Activated effector memory CD4-positive, alpha-beta T cell treated with Interleukin-2 at 50 U/mL for 16 hours (primary cell): ENCODE measurements around the gene IL4.

Experiments used
- DNase-seq: peaks from one replicate; pipeline ENCODE4 v3.0.0-alpha.2; 2020

IL4 gene

DNA sequence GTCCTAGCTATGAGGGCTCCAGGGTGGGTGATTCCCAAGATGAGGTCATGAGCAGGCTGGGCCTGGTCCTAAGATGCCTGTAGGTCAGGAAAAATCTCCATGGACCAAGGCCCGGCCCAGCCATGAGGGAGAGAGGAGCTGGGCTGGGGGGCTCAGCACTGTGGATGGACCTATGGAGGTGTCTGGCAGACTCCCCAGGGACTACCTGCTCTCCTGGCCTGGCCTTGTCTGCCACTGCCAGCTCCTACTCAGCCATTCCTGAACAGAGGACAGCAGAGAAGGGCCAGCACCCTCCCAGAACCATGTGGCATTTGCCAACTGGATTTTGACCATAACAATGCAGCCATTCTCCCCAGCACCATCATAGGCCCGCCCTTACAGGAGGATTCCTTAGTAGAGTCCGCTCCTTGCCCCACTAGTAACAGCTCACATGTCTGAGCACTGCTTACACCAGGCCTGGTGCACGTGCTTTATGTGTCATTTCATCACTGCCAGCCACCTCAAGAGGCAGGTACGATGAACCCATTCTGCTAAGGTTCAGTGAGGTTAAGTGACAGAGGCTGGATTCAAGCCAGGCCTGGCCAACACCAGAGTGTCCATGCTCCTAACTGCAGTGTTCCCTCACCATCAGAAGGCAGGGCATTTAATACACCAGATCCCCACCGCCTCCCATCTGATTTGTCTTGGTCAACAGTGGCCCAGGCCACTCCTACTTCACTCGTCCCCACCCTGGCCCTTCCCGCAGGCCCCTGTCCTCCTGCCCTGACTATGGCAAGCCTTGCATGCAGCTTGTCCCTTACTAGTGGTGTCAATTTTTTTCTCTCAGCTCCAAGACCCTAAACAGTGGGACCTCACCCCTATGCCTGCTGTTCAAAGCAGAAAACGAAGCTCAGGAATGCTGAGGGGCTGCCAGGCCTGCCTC, 15.1 kb upstream of the IL4 start:
- no peak for DNase-seq

DNA sequence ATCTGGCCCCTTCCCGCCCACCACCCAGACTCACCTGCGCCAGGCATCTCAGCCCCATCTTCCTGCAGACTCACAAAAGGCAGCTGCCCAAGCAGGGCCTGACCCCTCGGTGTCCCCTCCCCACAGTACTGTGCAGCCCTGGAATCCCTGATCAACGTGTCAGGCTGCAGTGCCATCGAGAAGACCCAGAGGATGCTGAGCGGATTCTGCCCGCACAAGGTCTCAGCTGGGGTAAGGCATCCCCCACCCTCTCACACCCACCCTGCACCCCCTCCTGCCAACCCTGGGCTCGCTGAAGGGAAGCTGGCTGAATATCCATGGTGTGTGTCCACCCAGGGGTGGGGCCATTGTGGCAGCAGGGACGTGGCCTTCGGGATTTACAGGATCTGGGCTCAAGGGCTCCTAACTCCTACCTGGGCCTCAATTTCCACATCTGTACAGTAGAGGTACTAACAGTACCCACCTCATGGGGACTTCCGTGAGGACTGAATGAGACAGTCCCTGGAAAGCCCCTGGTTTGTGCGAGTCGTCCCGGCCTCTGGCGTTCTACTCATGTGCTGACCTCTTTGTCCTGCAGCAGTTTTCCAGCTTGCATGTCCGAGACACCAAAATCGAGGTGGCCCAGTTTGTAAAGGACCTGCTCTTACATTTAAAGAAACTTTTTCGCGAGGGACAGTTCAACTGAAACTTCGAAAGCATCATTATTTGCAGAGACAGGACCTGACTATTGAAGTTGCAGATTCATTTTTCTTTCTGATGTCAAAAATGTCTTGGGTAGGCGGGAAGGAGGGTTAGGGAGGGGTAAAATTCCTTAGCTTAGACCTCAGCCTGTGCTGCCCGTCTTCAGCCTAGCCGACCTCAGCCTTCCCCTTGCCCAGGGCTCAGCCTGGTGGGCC, 13.9 kb upstream of the IL4 start:
- no peak for DNase-seq

DNA sequence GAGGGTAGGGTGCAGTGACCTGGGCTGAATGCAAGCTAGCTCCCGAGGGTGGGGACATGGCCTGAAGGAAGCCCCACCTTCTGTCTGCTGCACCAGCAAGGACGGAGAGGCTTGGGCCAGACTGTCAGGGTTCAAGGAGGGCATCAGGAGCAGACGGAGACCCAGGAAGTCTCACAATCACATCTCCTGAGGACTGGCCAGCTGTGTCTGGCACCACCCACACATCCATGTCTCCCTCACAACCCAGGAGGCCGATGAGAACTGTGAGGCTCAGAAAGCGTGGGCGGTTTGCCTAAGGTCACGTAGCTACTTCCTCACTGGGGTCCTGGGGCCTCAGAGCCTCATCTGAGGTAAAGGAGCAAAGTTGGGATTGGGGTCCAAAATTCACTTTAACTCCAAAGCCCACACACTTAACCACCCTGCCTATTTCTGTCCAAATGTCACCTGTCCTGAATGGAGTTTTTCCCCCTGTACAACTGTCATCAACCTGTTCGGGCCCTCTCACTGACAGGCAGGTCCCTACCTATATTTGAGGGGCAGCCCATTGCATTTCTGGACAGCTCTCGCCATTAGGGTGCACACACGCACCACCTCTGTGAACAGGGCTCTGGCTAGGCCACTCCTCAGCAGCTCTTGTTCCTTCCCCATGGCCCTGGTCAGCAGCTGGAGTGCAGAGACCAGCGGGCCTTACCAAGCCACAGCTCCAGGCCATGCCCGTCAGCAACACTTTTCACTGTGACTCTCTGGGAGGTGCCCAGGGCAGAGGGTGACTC, 12.4 kb upstream of the IL4 start:
- DNase-seq = no peak

DNA sequence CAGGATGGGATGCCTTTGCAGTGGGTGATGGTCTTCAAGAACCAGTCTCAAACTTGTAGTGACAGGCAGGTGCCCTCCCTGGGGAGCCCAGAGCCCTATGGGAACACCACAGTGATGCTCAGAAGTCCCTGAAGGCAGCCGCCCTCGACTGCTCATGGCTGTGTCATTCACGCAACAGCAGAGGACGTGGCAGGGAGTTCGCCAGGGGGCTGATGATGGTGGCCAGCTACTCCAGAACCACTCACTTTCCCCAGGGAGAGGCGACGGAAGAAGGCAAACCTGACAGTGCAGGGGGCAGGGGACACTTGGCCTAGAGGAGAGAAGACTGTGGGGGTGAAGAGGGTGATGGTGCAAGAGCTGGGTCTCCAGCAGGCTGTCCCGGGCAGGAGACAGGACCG, 11.8 kb upstream of the IL4 start:
- DNase-seq = no peak

DNA sequence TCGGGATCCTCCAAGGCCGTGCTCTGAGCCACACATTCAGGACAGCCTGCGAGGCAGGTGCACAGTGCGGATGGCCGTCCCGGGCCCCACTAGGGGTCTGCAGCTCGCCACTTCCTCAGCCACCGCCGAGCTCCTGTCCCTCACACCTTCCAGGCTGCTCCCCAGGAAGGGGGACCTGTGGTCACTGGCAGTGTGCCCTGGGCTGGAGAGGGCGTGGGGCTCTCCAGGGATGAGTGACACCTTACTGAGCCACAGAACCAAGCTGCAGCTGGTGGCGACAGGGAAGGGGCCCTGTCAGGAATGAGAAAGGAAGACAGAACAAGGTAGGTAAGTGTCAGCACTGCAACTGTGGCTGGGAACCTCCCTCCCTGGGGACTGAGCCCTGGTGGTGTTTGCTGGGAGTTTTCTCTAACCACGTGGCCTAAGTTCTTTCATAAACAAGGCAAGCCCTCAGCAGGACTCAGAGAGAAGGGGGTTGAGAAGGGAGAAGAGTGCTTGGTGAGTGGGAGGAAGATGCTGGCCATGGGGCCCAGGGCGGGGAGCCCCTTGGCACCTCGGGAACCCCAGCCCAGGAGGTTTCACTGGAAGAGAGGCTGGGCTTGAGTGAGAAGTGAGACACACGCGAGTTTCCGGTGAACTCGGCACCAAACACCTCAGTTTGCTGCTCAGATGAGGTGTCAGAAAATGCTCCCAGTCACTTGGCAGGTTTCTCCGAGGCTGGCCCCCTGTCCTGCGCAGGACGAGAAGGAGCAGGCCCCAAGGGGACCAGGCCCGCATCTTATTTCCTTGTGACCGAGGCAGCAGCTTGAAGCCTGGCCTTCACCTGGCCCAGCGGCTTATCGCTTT, 10.6 kb upstream of the IL4 start:
- DNase-seq = peak; percentile 22

DNA sequence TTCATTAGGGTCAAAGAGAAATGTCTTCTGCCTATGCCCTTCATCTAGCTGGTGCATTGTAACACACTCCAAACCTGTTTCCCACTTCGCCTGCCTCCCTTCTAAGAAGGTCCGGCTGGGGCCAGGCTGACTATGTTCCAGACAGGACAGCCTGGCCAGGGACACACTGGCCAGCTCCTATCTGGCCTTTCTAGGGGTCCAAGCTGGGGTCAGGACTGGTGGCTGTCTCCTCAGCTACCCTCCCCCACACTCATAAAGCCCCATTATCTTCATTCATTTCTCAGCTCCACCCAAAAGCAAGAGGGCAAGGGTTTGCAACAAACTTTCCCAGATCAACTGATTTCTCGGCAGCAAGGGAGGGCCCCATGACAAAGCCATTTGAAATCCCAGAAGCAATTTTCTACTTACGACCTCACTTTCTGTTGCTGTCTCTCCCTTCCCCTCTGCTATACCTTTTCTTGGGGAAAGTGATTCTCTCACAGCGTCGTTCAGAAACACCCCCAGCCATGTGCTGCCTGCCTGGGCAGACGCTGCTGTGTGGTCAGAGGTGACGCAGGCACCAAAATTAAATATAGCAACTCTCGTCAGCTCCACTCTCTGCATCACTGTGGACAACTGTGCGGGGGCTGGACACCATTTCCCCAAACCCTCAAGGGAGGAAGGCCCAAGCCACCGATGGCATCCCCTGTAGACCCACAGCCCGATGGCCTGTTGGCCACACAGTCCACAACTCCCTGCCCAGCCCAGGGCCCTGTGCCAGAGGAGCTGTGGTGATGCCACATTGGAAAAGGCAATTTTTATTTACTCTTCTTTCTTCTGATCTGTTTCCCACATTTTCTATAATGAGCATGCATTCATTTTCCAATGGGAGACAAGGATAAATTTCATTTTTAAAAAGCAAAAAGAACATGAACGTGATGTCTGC, 9.8 kb upstream of the IL4 start:
- DNase-seq = no peak

DNA sequence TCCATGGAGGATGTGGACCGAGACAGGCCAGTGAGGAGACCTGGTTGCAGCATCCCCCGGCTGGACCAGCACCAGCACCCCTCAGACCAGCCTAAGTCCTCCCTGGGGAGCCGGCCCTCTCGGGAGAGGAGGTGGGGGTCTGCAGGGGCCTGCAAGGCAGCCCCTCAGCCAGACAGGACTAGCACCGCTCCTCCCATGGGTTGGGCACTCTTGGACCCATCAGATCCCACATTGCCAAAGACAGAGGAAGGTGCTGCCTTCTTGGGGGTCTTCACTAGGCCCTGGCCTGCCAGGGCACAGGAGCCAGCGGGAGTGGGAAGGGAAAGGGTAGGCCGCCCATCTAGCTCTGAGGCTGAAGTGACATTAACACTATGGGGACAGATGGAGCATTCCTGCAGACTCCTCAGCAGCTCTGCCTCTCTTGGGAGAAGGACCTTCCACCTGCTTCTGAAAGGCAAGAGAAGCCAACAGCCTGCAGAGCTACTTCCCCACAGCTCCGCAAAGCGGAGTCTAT, 9.0 kb upstream of the IL4 start:
- DNase-seq = no peak

DNA sequence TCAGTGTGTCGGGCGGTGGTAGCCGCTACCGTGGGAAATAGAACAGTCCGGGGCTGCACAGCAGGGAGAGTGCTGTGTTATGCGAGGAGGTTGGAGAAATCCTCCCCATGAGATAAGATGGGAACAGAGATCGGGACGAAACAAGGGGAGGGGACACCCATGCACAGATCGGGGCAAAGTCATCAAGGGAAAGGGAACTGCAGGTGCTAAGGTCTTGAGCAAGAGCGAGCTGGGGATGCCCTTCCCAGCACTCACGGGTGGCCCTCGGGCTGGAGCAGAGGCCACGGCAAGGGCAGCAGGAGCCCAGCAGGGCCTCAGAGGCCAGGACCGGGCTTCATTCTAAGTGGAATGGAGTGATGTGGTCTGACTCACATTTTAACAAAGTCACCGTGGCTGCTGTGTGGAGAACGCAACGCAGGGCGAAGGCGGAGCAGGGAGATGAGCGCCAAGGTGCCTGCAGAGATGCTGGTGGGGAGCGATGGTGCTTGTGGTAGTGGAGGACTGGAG, 8.2 kb upstream of the IL4 start:
- no peak for DNase-seq

DNA sequence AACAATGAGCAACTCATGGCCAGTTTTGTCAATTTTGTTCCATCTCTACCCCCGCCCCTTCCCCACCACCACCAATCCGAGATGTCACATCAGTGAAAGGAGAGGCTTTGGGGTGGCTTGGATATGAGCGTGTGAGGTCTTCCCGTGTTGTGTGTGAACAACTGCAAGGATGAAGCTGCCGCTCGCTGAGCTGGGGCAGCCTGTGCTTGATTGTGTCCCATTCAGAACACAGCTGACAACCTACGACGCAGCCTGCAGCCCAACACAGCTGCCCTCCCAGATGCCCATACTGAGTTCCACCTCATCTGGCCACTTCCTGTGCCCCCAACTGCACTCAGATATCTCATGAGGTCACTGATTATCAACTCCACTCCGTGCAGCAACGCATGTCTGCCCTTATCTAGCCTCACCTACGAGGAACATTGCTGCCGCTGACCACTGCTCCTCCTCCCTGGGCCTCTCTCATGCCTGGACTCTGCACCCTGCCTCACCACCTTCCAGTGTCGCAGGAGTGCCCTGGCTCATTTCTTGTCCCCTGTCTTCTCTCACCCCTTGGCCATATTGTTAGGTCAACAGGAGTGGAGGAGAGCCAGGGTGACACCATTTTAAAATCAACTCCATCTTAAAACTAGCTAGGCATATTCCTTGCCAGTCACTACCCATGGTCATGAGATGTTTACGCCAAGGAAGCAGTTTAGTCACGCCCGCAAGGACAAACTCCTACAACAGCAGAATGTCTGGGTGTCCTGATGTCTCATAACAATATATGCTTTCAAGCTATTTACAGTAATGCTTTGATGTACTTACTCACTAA, 7.3 kb upstream of the IL4 start:
- no peak for DNase-seq

DNA sequence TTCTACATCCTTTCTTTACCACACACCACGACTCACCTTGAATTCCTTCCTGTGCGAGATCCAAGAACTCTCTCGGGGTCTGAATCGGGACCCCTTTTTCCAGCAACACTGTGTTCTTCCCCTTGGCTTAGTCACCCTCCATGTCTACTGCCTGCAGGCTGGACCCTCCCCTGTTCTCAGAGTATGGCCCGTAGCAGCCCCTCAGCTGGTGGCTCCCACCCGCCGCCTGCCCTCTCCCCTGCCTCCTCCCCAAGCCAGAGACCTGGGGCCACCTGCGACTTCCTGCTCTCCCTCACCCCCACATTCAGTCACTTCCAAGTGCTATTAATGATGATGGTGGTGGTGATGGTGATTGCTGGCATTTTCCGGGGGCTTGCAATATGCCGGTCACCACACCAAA, 6.5 kb upstream of the IL4 start:
- no peak for DNase-seq

DNA sequence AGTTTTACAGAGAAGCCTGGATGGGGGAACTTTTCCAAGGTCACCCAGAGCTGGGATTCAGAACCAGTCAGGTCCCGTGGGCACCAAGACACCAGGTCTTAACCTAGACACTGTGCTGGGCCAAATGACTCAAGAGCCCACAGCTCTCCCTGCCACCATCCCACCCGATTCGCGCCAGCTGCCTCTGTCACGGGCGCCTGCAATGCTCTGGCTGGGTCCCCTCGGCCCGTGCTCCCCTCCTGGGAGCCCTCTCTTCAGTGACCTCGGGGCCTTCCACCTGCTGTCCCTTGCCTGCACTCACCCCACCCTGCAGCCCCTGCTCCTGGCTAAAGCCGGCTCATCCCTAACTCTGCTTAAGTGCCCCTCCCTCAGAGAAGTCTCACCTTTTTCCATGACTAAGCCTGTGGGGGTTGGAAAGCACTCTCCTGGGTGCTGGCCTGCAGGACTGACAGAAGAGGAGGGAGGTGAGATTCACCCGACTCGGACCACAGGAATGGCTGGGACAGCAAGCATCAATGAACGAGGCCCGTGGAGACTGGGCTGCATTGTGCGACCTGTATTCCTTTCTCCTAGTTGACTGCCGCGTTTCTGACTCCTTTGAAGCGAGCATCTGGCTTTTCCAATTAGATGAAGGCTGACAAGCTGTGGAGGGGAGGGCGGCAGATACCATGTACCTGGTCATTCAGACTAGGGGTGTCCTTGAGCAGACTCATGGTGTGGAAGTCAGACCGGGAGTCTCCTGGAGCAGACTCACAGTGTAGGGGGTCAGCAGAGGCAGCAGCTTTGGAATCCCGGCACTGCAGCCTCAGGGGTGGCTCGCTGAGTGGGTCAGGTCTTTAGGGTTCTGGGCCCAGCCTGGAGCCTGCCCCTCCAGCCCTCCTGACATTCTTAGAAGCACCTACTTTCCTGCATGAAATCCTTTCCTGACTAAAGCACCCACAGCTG, 5.8 kb upstream of the IL4 start:
- DNase-seq = no peak

DNA sequence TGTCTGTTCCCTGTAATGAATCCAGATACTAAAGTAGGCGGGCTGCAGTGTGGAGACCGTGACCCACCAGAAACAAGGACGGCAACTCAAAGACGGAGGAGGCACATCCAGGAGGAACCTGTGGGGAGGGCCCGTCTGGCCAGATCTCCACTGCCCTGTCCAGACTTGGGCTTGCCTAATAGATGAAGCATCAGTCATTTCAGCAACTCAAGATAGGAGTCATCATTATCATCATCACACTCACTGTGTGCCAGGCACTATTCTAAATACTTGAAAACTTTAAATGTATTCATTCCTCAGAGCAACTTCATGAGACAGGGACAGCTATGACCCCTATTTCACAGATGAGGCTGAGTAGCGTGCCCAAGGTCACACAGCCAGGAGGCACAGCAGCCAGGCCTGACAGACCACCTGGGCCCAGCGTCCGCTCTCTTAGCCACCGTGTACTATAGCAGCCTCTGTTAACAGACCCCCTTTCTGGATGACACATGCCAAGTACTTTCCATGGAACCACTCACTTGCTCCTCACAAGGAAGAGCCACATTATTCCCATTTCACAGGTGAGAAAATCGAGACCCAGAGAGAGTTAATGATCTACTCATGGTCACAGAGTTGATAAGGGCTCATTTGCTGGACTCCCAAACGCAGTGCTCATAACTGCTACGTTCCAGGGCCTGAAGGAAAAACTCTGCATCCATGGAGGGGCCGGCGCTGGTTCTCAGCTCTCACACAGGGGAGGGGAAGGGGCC, 4.9 kb upstream of the IL4 start:
- no peak for DNase-seq

DNA sequence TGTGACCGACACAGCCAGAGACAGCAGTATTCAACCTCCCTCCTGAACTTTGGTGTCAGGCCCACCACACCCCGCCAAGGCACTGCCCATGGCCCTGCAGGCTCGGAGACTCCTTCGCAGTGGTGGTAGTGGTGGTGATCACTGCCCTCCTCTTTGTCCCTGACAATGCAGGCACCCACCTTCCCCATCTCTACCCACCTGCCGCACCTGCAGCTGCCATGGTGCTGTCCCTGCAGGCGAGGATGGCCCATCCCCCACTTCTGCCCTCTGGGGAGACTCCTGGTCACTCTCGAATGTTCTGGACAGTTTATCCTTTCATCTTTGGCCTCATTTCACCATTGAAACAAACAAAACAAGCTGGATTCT, 4.4 kb upstream of the IL4 start:
- DNase-seq = no peak

DNA sequence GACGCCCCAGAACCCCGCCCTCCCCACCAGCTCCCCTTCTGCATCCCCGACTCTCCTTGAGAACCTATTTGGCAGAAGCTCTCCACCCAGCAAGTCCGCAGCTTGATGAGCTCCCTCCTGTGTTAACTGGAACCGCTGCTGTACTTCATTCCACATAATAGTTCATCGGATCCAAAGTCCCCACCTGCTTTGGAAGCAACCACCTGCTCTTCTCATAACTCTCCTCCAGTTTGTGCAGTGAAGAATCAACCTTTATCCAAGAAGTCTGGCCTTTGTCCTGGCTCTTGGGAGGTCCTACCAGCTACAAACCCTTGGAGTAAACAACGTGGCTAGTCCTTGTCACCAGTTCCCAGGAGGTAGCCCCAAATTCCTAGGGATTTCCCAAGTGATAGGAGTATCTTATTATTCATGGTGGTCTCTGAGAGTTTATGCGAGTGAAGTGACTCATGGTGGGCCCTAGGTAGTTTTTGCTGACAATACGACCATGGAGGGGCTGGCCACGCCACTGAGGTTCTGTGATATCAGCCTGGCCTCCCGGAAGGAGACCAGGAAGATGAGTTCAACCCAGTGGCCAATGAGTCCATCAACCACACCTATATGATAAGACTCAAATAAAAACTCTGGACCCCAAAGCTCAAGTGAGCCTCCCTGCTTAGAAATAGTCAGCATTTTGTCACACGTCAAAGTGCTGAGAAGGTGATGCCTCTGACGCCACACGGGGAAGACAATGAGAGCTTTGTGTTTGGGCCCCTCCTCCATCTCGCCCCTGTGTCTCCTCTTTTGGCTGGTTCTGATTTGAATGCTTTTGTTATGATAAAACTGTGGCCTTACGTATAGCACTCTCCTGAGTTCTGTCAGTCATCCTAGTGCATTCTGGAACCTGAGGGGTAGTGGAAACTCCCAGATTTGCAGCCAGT, 3.6 kb upstream of the IL4 start:
- no peak for DNase-seq

DNA sequence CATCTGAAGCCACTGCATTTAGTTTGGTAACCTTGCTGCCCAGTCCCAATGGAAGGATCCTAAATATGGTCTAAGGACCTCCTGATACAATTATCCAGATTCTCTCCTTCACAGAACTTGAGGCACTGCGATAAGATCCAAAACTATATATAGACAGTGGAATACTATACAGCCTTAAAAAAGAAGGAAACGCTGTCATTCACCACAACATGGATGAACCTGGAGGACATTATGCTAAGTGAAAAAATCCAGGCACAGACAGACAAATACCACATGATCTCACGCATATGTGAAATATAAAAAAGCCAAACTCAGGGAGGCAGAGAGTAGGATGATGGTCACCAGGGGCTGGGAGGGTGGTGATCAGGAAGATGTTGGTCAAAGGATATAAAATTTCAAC, 2.8 kb upstream of the IL4 start:
- DNase-seq = no peak

DNA sequence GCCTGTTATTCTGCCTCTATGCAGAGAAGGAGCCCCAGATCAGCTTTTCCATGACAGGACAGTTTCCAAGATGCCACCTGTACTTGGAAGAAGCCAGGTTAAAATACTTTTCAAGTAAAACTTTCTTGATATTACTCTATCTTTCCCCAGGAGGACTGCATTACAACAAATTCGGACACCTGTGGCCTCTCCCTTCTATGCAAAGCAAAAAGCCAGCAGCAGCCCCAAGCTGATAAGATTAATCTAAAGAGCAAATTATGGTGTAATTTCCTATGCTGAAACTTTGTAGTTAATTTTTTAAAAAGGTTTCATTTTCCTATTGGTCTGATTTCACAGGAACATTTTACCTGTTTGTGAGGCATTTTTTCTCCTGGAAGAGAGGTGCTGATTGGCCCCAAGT, 301 bp upstream of the IL4 start:
- DNase-seq = no peak
